PC-3 (cell line): ENCODE data around the gene RNF41. TPM values are rescaled to one million over a fixed set of nuclear protein-coding genes. Genes with fewer than 3 reads are reported as not detected.

Source experiments
- ATAC-seq: fragments of 200-7000 bp; cut with Tn5 transposase; 2 replicates; pipeline ENCODE4 v1.9.1; 2020; ENCODE audit warnings: mild to moderate bottlenecking, moderate library complexity
- BruUV-seq: library from RNA; stranded (reverse); fragments of 400-500 nt; replicated peaks from 2 replicates; lab custom pipeline; 2021; lab: Mats Ljungman, UMichigan
- CTCF ChIA-PET: fragments of 300-600 bp; sonication (Branson Sonifier 250); formaldehyde crosslinking; loops from one replicate; lab custom pipeline; 2022; ENCODE audit warnings: antibody characterized with exemption; lab: Charles Lee
- POLR2A ChIA-PET: fragments of 300-600 bp; sonication (Branson Sonifier 250); formaldehyde crosslinking; loops from one replicate; lab custom pipeline; 2022; ENCODE audit warnings: antibody characterized with exemption; ENCODE audit not compliant: unreplicated experiment; lab: Charles Lee
- DNase-seq: peaks from one replicate; pipeline ENCODE4 v3.0.0-alpha.2; 2015
- H2AFZ ChIP-seq: fragments of 300-600 bp; sonication (generic); 2 replicates; pipeline ENCODE4 v1.6.0; 2016; ENCODE audit warnings: antibody characterized with exemption, low read length
- H3F3A ChIP-seq: fragments of 300-600 bp; sonication (generic); one replicate; pipeline ENCODE4 v1.6.0; 2017; ENCODE audit warnings: antibody characterized with exemption, low read length, control low read depth, mild to moderate bottlenecking; ENCODE audit not compliant: unreplicated experiment
- H3K27ac ChIP-seq: fragments of 300-600 bp; sonication (generic); 2 replicates; pipeline ENCODE4 v1.5.1; 2016; ENCODE audit warnings: mild to moderate bottlenecking, low read length
- H3K27me3 ChIP-seq: fragments of 300-600 bp; sonication (generic); 2 replicates; pipeline ENCODE4 v1.6.1; 2016; ENCODE audit warnings: low read length, mixed read lengths
- H3K36me3 ChIP-seq: fragments of 300-600 bp; sonication (generic); 2 replicates; pipeline ENCODE4 v1.6.1; 2016; ENCODE audit warnings: low read depth, mixed run types, low read length, mixed read lengths
- H3K4me1 ChIP-seq: fragments of 300-600 bp; sonication (generic); 2 replicates; pipeline ENCODE4 v1.5.1; 2016; ENCODE audit warnings: low read length; ENCODE audit not compliant: insufficient read depth
- H3K4me2 ChIP-seq: fragments of 300-600 bp; sonication (generic); 2 replicates; pipeline ENCODE4 v1.6.0; 2016; ENCODE audit warnings: low read length
- H3K4me3 ChIP-seq: fragments of 300-600 bp; sonication (generic); 2 replicates; pipeline ENCODE4 v1.5.1; 2016; ENCODE audit warnings: mild to moderate bottlenecking, low read length, mixed read lengths
- H3K79me2 ChIP-seq: fragments of 300-600 bp; sonication (generic); 2 replicates; pipeline ENCODE4 v1.6.1; 2017; ENCODE audit warnings: low read length, mixed read lengths
- H3K9ac ChIP-seq: fragments of 300-600 bp; sonication (generic); 2 replicates; pipeline ENCODE4 v1.6.0; 2016; ENCODE audit warnings: mild to moderate bottlenecking, low read length
- H3K9me2 ChIP-seq: fragments of 300-600 bp; sonication (generic); replicated peaks from 2 replicates; pipeline ENCODE4 v1.6.1; 2016; ENCODE audit warnings: mixed run types, low read length, mixed read lengths
- H3K9me3 ChIP-seq: fragments of 300-600 bp; sonication (generic); 2 replicates; pipeline ENCODE4 v1.6.1; 2016; ENCODE audit warnings: low read length, mixed read lengths
- H4K20me1 ChIP-seq: fragments of 300-600 bp; sonication (generic); 2 replicates; pipeline ENCODE4 v1.6.1; 2016; ENCODE audit warnings: low read length, mixed read lengths
- CTCF ChIP-seq: fragments of 300-600 bp; sonication (generic); conservative IDR thresholded peaks from 2 replicates; pipeline ENCODE4 v1.5.1; 2017; ENCODE audit warnings: antibody characterized with exemption, low read depth, mild to moderate bottlenecking, low read length
- EZH2 ChIP-seq: fragments of 300-600 bp; sonication (generic); IDR thresholded peaks from one replicate; pipeline ENCODE4 v1.6.1; 2017; ENCODE audit warnings: antibody characterized with exemption, mild to moderate bottlenecking, low read length; ENCODE audit not compliant: unreplicated experiment
- EZH2phosphoT487 ChIP-seq: fragments of 300-600 bp; sonication (generic); IDR thresholded peaks from 2 replicates; pipeline ENCODE4 v1.6.1; 2018; ENCODE audit warnings: mild to moderate bottlenecking, antibody characterized with exemption, low read length, borderline replicate concordance
- intact Hi-C: fragments of 100-400 bp; cut with micrococcal nuclease; formaldehyde crosslinking; loops from 2 replicates; pipeline ENCODE4 v1.9.0; 2023
- total RNA-seq: library from RNA; depleted of rRNA; stranded (reverse); fragments of >200 nt; gene quantifications from 2 replicates; pipeline ENCODE4 v1.2.3, GENCODE V29; 2014

RNF41 gene
- total RNA-seq, 1 experiment from 2014 or later = 52.1 TPM

DNA sequence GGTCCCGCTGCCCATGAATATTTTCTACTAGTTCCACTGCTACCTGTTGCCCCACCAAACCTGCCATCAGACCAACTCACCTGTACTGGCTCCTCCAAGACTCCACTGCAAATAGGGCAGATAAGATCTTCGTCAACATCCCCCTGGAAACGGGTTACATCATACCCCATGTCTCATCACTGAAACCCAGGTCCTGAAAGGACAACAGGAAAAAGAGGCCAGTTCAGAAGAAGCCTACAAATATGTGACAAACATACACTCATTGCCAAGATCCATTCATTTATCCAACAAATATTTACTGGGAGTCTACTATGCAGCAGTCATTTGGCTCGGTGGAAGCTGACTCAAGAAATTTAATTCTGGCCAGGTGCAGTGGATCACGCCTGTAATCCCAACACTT lies 7.8 kb downstream of the RNF41 start:
- H3F3A ChIP-seq = no peaks in the 10 kb centered on the region
- ChIA-PET CTCF (no interaction called here), POLR2A (no interaction called here)
- H3K27ac ChIP-seq = no peak overlapping the region
- H3K9ac ChIP-seq = no peak overlapping the region
- no peak overlapping the region for H2AFZ ChIP-seq
- H4K20me1 ChIP-seq = no peaks in the 10 kb centered on the region
- DNase-seq (peak; percentile 50), ATAC-seq (no peak; the same call in 1 of the 2 replicates)
- no peaks in the 10 kb centered on the region for H3K79me2 ChIP-seq
- H3K4me1 ChIP-seq = 0 out of 2 replicates have a peak, but pooled peaks cover 3% of the 10 kb centered on the region
- BruUV-seq = no TSS peak
- H3K4me3 ChIP-seq = no peak overlapping the region
- TF ChIP-seq EZH2 = no peak
- no peak for TF ChIP-seq EZH2phosphoT487
- no peak for TF ChIP-seq CTCF
- H3K27me3 ChIP-seq = no peaks in the 10 kb centered on the region
- intact Hi-C loops = no loop called here
- no peak overlapping the region for H3K4me2 ChIP-seq
- no peaks in the 10 kb centered on the region for H3K9me3 ChIP-seq
- H3K9me2 ChIP-seq = no peaks in the 10 kb centered on the region
- peaks cover 29% of the 10 kb centered on the region for H3K36me3 ChIP-seq

DNA sequence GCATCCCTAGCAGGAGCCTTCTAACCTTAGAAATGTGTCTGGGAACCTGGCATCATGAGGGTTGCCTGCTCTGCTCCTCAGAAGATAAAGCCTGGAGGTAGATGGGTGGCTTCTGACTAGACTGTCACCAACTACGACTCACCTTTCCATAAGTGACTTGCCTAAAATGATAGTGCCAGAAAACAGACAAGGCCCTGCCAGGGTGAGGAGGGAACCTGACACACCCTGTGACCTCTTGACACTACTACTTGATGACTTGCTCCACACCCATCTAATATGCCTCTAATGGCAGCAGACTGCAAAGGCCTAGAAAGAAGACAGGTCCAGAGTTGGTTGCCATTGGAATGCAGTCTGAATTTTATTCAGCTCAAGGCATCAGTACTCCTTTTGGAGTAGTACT lies 9.4 kb downstream of the RNF41 start:
- Histone ChIP-seq H3K9me2 (no peaks in the 10 kb centered on the region), H2AFZ (no peak overlapping the region), H3K27me3 (no peaks in the 10 kb centered on the region), H3K4me1 (0 out of 2 replicates have a peak, but pooled peaks cover 3% of the 10 kb centered on the region), H3K4me3 (no peak overlapping the region), H3K79me2 (no peaks in the 10 kb centered on the region), H3K9ac (no peak overlapping the region), H3K4me2 (no peak overlapping the region), H3F3A (no peaks in the 10 kb centered on the region), H3K27ac (no peak overlapping the region), H3K9me3 (no peaks in the 10 kb centered on the region), H3K36me3 (peaks cover 35% of the 10 kb centered on the region), H4K20me1 (no peaks in the 10 kb centered on the region)
- intact Hi-C loops = no loop called here
- ATAC-seq (no peak; the same call in 1 of the 2 replicates), DNase-seq (no peak)
- ChIA-PET CTCF (no interaction called here), POLR2A (no interaction called here)
- TF ChIP-seq EZH2phosphoT487 (no peak), EZH2 (no peak), CTCF (no peak)
- no TSS peak for BruUV-seq

DNA sequence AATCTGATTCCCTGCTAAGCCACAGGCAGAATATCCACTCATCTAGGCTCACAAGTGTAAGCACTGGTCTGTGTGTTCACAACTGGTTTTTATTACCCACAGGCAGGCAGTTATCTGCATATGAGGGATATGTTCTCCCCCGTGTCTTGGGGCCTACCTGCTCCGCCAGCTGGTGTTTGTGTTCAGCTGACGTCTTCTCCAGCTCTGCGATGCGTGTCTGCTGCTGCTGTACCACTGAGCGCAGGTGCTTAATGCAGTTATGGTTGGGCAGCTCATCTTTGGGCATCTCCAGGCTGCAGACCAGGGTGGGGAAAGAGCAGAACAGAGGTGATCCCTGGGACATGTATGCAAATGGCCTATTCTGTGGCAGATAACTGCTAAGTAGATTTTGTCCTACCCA lies 13.7 kb downstream of the RNF41 start:
- POLR2A ChIA-PET = no interaction called here
- CTCF ChIA-PET = no interaction called here
- H3K4me1 ChIP-seq = 0 out of 2 replicates have a peak, but pooled peaks cover 3% of the 10 kb centered on the region
- H3K4me2 ChIP-seq = no peak overlapping the region
- no peaks in the 10 kb centered on the region for H3K9me3 ChIP-seq
- TF ChIP-seq EZH2phosphoT487 (no peak), CTCF (no peak), EZH2 (no peak)
- no peaks in the 10 kb centered on the region for H3K27me3 ChIP-seq
- no peaks in the 10 kb centered on the region for H4K20me1 ChIP-seq
- H3K9me2 ChIP-seq = no peaks in the 10 kb centered on the region
- H3K9ac ChIP-seq = no peak overlapping the region
- no peak overlapping the region for H3K27ac ChIP-seq
- H3F3A ChIP-seq = no peaks in the 10 kb centered on the region
- H3K79me2 ChIP-seq = no peaks in the 10 kb centered on the region
- ATAC-seq (no peak), DNase-seq (no peak)
- BruUV-seq = no TSS peak
- no peak overlapping the region for H3K4me3 ChIP-seq
- no peak overlapping the region for H2AFZ ChIP-seq
- intact Hi-C loops = no loop called here
- peaks cover 40% of the 10 kb centered on the region for H3K36me3 ChIP-seq
